Measurements from ENCODE around the gene SLC12A5.

The SLC12A5 gene

GRCh38 chr20:45997187-45997586, 31.8 kb upstream of the SLC12A5 start:
- Histone ChIP-seq H3K4me1 (ENCODE audit: control insufficient read depth, low read length) (peaks cover 11% of the 10 kb centered on the region), H3K9me2 (replicated peaks; ENCODE audit: control insufficient read depth, low read length) (no peaks in the 10 kb centered on the region), H3K4me2 (ENCODE audit: low read length) (no peak overlapping the region), H3F3A (ENCODE audit: control insufficient read depth, insufficient read depth) (no peaks in the 10 kb centered on the region; the same call in 1 of the 2 replicates), H4K20me1 (ENCODE audit: control insufficient read depth, insufficient read depth, low read depth, low read length) (no peaks in the 10 kb centered on the region), H3K27ac (ENCODE audit: low read depth, low read length) (no peak overlapping the region), H3K4me3 (ENCODE audit: low read length) (no peak overlapping the region), H3K27me3 (ENCODE audit: control insufficient read depth, low read length) (peaks cover 46% of the 10 kb centered on the region), H3K9me3 (ENCODE audit: control insufficient read depth, insufficient read depth, low read length) (no peaks in the 10 kb centered on the region), H3K36me3 (ENCODE audit: control insufficient read depth, low read length) (no peaks in the 10 kb centered on the region), H3K79me2 (ENCODE audit: control insufficient read depth, low read length) (no peaks in the 10 kb centered on the region)
- no peak for TF ChIP-seq CTCF (IDR thresholded peaks at IDR 0.05; ENCODE audit: low read depth, low read length, poor library complexity, severe bottlenecking)
- TF ChIP-seq EZH2phosphoT487 (IDR thresholded peaks at IDR 0.05; ENCODE audit: borderline replicate concordance, low read length), result no peak

- H3F3A ChIP-seq (ENCODE audit: control insufficient read depth, insufficient read depth), result no peaks in the 10 kb centered on the region
- no peak overlapping the region for H3K27ac ChIP-seq (ENCODE audit: low read depth, low read length)
- H3K9me3 ChIP-seq (ENCODE audit: control insufficient read depth, insufficient read depth, low read length), result no peaks in the 10 kb centered on the region
- H3K4me2 ChIP-seq (ENCODE audit: low read length), result no peak overlapping the region
- TF ChIP-seq EZH2phosphoT487 (IDR thresholded peaks at IDR 0.05; ENCODE audit: borderline replicate concordance, low read length), result no peak
- TF ChIP-seq CTCF (IDR thresholded peaks at IDR 0.05; ENCODE audit: low read depth, low read length, poor library complexity, severe bottlenecking), result no peak
- H4K20me1 ChIP-seq (ENCODE audit: control insufficient read depth, insufficient read depth, low read depth, low read length), result no peaks in the 10 kb centered on the region
- H3K79me2 ChIP-seq (ENCODE audit: control insufficient read depth, low read length), result no peaks in the 10 kb centered on the region
- H3K4me3 ChIP-seq (ENCODE audit: low read length), result no peak overlapping the region
- H3K27me3 ChIP-seq (ENCODE audit: control insufficient read depth, low read length), result peaks cover 43% of the 10 kb centered on the region
- no peaks in the 10 kb centered on the region for H3K9me2 ChIP-seq (replicated peaks; ENCODE audit: control insufficient read depth, low read length)
- H3K36me3 ChIP-seq (ENCODE audit: control insufficient read depth, low read length), result no peaks in the 10 kb centered on the region
- H3K4me1 ChIP-seq (ENCODE audit: control insufficient read depth, low read length), result peaks cover 3% of the 10 kb centered on the region; the same call in 1 of the 2 replicates
These were observed 30.7 kb upstream of the SLC12A5 start for GRCh38 chr20:45998337-45998736.

- Histone ChIP-seq H3K4me2 (ENCODE audit: low read length) (no peak overlapping the region), H3F3A (ENCODE audit: control insufficient read depth, insufficient read depth) (no peaks in the 10 kb centered on the region), H3K9me3 (ENCODE audit: control insufficient read depth, insufficient read depth, low read length) (no peaks in the 10 kb centered on the region), H4K20me1 (ENCODE audit: control insufficient read depth, insufficient read depth, low read depth, low read length) (no peaks in the 10 kb centered on the region), H3K4me3 (ENCODE audit: low read length) (no peak overlapping the region), H3K36me3 (ENCODE audit: control insufficient read depth, low read length) (no peaks in the 10 kb centered on the region), H3K79me2 (ENCODE audit: control insufficient read depth, low read length) (no peaks in the 10 kb centered on the region), H3K9me2 (replicated peaks; ENCODE audit: control insufficient read depth, low read length) (no peaks in the 10 kb centered on the region), H3K27me3 (ENCODE audit: control insufficient read depth, low read length) (peaks cover 43% of the 10 kb centered on the region), H3K27ac (ENCODE audit: low read depth, low read length) (no peak overlapping the region), H3K4me1 (ENCODE audit: control insufficient read depth, low read length) (peaks cover 3% of the 10 kb centered on the region; the same call in 1 of the 2 replicates)
- TF ChIP-seq EZH2phosphoT487 (IDR thresholded peaks at IDR 0.05; ENCODE audit: borderline replicate concordance, low read length), result no peak
- no peak for TF ChIP-seq CTCF (IDR thresholded peaks at IDR 0.05; ENCODE audit: low read depth, low read length, poor library complexity, severe bottlenecking)
These were observed 30.3 kb upstream of the SLC12A5 start for GRCh38 chr20:45998761-45999160.
